Measurements from ENCODE around the gene SERPINA10. TPM values are rescaled to one million over a fixed set of nuclear protein-coding genes. Genes with fewer than 3 reads are reported as not detected.

Gene SERPINA10
- total RNA-seq, 4 donors from 2014 or later: not detected

DNA sequence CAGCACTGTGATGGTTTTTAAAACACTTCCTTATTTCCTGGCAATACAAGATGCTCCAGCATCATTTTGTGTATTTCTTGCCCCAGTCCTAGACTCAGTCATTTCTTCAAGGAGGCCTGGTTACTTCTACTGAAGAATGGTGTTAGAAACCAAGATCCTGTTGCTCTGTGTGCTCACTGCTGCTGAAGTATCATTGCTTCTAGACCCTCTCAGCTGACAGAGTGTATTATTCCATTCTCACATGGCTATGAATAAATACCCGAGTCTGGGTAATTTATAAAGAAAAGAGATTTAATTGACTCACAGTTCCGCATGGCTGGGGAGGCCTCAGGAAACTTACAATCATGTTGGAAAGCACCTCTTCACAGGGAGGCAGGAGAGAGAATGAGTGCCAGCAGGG is 45.0 kb upstream of the SERPINA10 start:
- Histone ChIP-seq H3K27me3 (no peaks in the 10 kb centered on the region), H3K27ac (no peak overlapping the region), H3K4me1 (peaks cover 0 to 16% (median 11%) of the 10 kb centered on the region in 3 donors), H3K36me3 (no peaks in the 10 kb centered on the region), H3K9me3 (no peaks in the 10 kb centered on the region), H3K4me3 (no peak overlapping the region)
- 100% methylated on average over 1 of the region's 2 CpGs; no CpG with 5 or more reads in 1 of the 2 donors for WGBS, 2 donors (ENCODE audit: low coverage in 1 of 2)
- no peak for ATAC-seq
- TF ChIP-seq POLR2AphosphoS5 (IDR thresholded peaks at IDR 0.05): no peak
- no peak for TF ChIP-seq CTCF (IDR thresholded peaks at IDR 0.05)
- no peak for TF ChIP-seq POLR2A (IDR thresholded peaks at IDR 0.05)
- TF ChIP-seq EP300 (IDR thresholded peaks at IDR 0.05): no peak

- TF ChIP-seq POLR2AphosphoS5 (IDR thresholded peaks at IDR 0.05) (no peak), EP300 (IDR thresholded peaks at IDR 0.05) (no peak), CTCF (IDR thresholded peaks at IDR 0.05) (no peak), POLR2A (IDR thresholded peaks at IDR 0.05) (no peak)
- WGBS, 2 donors (ENCODE audit: low coverage in 1 of 2): 63 to 68% methylated on average over 6 of the region's 6 CpGs
- Histone ChIP-seq H3K27me3 (peaks cover 2% of the 10 kb centered on the region), H3K36me3 (no peaks in the 10 kb centered on the region), H3K4me1 (peaks cover 0 to 9% (median 6%) of the 10 kb centered on the region in 3 donors), H3K4me3 (no peak overlapping the region), H3K9me3 (no peaks in the 10 kb centered on the region), H3K27ac (no peak overlapping the region)
- ATAC-seq: no peak
These were observed 44.2 kb upstream of the SERPINA10 start for GRCh38 chr14:94337274-94337673.

GRCh38 chr14:94334872-94335271 is 41.8 kb upstream of the SERPINA10 start:
- Histone ChIP-seq H3K4me1 (no peaks in the 10 kb centered on the region), H3K27ac (no peak overlapping the region), H3K27me3 (peaks cover 11% of the 10 kb centered on the region), H3K9me3 (no peaks in the 10 kb centered on the region), H3K4me3 (no peak overlapping the region), H3K36me3 (no peaks in the 10 kb centered on the region)
- no peak for TF ChIP-seq CTCF (IDR thresholded peaks at IDR 0.05)
- no peak for TF ChIP-seq POLR2AphosphoS5 (IDR thresholded peaks at IDR 0.05)
- no peak for TF ChIP-seq EP300 (IDR thresholded peaks at IDR 0.05)
- no peak for TF ChIP-seq POLR2A (IDR thresholded peaks at IDR 0.05)
- no peak for ATAC-seq
- WGBS, 2 donors (ENCODE audit: low coverage in 1 of 2): 28 to 35% methylated on average over 4 of the region's 4 CpGs

- TF ChIP-seq POLR2A (IDR thresholded peaks at IDR 0.05) (no peak), CTCF (IDR thresholded peaks at IDR 0.05) (no peak), EP300 (IDR thresholded peaks at IDR 0.05) (no peak), POLR2AphosphoS5 (IDR thresholded peaks at IDR 0.05) (no peak)
- Histone ChIP-seq H3K9me3 (no peaks in the 10 kb centered on the region), H3K27me3 (peaks cover 11% of the 10 kb centered on the region), H3K27ac (no peak overlapping the region), H3K36me3 (no peaks in the 10 kb centered on the region), H3K4me1 (no peaks in the 10 kb centered on the region), H3K4me3 (no peak overlapping the region)
- ATAC-seq: no peak
These were observed 39.5 kb upstream of the SERPINA10 start for GRCh38 chr14:94332587-94332986.

DNA sequence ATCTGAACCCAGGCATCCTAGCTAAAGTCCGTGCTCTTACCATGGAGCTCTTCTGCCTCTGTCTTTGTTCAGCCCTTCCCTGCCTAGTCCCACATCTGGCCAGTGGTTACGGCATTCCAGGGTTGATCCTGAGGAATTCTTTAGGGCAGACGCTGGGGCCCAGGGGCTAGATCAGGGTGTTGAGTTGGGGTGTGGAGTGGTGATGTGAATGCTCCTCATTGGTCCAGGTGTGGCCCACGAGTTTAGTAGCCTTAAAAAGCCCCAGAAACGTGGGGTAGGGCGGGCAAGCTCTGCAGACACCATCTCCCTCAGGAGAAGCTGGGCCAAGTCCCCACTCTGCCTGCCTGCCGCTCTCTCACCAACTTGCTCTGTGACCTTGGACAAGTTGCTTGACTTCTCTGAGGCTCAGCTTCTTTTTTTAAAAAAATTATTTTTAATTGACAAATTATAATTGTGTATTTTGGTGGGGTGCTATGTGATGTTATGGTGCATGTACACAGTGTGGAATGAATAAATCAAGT is 39.1 kb upstream of the SERPINA10 start:
- no peak for TF ChIP-seq EP300 (IDR thresholded peaks at IDR 0.05)
- no peak for TF ChIP-seq POLR2A (IDR thresholded peaks at IDR 0.05)
- TF ChIP-seq POLR2AphosphoS5 (IDR thresholded peaks at IDR 0.05): no peak
- no peak for TF ChIP-seq CTCF (IDR thresholded peaks at IDR 0.05)

More for the DNA sequence above, 39.1 kb upstream of the SERPINA10 start:
- H3K27ac ChIP-seq: no peak overlapping the region
- peaks cover 11% of the 10 kb centered on the region for H3K27me3 ChIP-seq
- H3K36me3 ChIP-seq: no peaks in the 10 kb centered on the region
- H3K9me3 ChIP-seq: no peaks in the 10 kb centered on the region
- H3K4me3 ChIP-seq: no peak overlapping the region
- WGBS, 2 donors (ENCODE audit: low coverage in 1 of 2): 64 to 73% methylated on average over 4 of the region's 7 CpGs
- ATAC-seq: no peak
- H3K4me1 ChIP-seq: no peaks in the 10 kb centered on the region

All from gastroesophageal sphincter (tissue), 4 donors.